Astrocyte of the spinal cord (primary cell): ENCODE measurements around the gene CRYGN.

Experiments
- DNase-seq: peaks from one replicate; pipeline ENCODE4 v3.0.0; 2011; ENCODE audit warnings: low read depth, low spot score
- H3K4me3 ChIP-seq: 2 replicates; pipeline ENCODE4 v1.5.1; 2011; ENCODE audit warnings: low read depth, mild to moderate bottlenecking, low read length, moderate library complexity
- in situ Hi-C: cut with HindIII; loops from 2 replicates; pipeline ENCODE4 v1.10.0; 2017; ENCODE audit warnings: low sequenced_read_pairs
- TF ChIP-seq, protein P1 (sequence below): IDR thresholded peaks from 2 replicates; pipeline ENCODE4 v1.5.1; 2012; ENCODE audit warnings: low read depth, mild to moderate bottlenecking, low read length, inconsistent platforms

CRYGN gene, protein sequence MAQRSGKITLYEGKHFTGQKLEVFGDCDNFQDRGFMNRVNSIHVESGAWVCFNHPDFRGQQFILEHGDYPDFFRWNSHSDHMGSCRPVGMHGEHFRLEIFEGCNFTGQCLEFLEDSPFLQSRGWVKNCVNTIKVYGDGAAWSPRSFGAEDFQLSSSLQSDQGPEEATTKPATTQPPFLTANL

DNA sequence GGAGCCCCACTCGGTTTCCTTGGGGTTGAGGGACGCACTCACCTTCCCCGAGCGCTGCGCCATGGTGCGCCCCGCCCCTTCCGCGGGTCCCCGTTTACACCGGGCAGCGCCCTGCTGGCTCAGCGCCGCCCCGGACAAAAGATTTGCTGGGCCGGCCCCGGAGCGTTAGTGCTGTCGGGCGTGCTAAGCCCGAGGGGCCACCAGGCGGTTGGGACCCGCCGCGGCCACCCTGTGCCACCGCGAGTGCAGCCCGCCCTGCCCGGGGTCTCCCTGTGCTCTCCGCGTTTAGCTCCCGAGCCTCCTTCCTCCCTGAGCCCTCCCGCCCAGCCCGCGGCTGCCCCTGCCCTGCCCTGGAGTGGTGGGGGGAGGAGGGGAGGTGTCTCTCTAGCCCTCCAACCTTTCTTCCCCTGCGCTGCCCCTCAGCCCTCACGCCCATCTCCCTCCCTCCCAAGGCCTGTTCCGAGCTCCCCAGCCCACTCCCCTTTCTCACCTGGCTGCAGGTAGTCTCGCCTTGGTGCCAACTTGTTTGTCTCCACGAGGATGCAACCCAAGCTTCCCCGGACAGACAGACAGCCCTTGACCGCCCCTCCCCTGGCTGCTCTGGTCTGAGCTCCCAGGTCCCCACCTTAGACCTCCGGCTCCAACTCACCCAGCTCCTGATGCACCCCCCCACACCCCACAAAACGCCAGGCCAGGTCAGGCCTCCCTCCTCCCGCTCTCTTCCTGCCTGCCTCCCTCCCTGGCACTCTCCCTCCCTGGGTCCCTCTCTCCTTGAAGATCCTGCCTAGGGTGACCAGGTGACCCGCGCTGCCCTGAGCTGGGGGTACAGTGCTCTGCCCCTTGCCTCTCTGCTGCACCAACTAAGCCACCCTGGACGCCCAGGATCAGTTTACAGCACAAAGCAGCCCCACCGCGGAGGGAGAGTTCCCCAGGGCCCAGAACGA is at the start of gene CRYGN:
Gene CRYGN, minus strand, starts transcription at position 287 of the 944 bp plus-strand sequence. Its CDS starts 224 bp downstream, at position 63.
- in situ Hi-C loops = no loop called here
- H3K4me3 ChIP-seq = peak within 1 kb of the TSS; percentile 23
- TF ChIP-seq, protein P1, sequence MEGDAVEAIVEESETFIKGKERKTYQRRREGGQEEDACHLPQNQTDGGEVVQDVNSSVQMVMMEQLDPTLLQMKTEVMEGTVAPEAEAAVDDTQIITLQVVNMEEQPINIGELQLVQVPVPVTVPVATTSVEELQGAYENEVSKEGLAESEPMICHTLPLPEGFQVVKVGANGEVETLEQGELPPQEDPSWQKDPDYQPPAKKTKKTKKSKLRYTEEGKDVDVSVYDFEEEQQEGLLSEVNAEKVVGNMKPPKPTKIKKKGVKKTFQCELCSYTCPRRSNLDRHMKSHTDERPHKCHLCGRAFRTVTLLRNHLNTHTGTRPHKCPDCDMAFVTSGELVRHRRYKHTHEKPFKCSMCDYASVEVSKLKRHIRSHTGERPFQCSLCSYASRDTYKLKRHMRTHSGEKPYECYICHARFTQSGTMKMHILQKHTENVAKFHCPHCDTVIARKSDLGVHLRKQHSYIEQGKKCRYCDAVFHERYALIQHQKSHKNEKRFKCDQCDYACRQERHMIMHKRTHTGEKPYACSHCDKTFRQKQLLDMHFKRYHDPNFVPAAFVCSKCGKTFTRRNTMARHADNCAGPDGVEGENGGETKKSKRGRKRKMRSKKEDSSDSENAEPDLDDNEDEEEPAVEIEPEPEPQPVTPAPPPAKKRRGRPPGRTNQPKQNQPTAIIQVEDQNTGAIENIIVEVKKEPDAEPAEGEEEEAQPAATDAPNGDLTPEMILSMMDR = no peak
- DNase-seq = no peak

DNA sequence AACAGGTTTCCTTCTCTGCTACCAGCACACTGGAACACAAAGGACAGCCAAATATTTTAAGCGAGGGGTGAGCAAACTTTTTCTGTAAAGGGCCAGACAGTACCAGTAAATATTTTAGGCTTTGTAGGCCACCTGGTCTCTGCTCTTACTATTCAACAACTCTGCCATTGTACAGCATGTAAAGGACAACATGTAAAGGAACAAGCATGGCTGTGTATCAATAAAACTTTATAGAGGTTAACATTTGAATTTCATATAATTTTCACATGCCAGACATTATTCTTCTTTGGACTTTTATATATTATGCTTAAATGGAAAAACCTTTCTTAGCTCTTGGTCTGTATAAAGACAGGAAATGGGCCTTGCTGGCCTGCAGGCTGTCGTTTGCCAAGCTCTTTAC is 49.6 kb upstream of the CRYGN start:
- in situ Hi-C loops = no loop called here
- DNase-seq = no peak
- no peak overlapping the region for H3K4me3 ChIP-seq
- TF ChIP-seq, protein P1 = no peak

DNA sequence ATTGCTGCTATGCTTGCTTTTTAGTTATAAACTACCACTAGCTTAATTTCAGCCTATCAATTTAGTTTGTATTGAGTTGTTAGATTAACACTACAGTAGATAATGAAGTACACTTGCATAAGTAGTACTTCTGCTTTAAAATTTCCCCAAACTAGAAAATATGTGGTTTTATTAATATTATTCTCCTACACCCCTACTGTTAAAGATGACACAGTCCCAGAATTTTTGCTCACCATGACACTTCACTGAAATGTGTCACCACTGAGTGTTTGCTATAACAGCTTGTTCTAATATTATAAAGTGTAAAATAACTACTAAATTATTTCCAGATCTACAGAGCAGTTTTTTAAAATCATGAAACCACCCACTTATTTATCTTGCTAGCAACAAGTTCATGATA is 48.2 kb upstream of the CRYGN start:
- TF ChIP-seq, protein P1 = no peak
- in situ Hi-C loops = no loop called here
- DNase-seq = no peak
- no peak overlapping the region for H3K4me3 ChIP-seq

GRCh38 chr7:151487228-151487627 is 47.3 kb upstream of the CRYGN start:
- TF ChIP-seq, protein P1 = no peak
- in situ Hi-C loops = no loop called here
- DNase-seq = no peak
- no peak overlapping the region for H3K4me3 ChIP-seq

DNA sequence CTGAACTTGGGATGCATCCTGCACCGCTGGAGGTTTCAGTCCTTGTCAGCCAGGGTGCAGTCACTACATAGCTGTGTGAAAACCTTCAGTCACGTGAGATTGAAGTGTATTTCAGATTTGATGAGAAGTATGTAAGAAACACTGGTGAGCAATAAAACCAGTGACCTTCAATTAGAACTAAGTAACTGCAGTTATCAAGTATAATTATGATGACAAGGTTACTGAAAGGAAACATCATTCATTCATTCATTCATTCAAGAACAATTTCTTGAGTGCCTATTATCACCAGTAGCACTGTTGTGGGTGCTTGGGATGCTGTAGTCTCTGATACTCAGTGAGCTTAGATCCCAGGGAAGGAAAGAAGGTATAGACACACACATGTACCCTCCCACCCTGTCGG is 46.1 kb upstream of the CRYGN start:
- TF ChIP-seq, protein P1 = no peak
- no peak overlapping the region for H3K4me3 ChIP-seq
- in situ Hi-C loops = no loop called here
- no peak for DNase-seq

DNA sequence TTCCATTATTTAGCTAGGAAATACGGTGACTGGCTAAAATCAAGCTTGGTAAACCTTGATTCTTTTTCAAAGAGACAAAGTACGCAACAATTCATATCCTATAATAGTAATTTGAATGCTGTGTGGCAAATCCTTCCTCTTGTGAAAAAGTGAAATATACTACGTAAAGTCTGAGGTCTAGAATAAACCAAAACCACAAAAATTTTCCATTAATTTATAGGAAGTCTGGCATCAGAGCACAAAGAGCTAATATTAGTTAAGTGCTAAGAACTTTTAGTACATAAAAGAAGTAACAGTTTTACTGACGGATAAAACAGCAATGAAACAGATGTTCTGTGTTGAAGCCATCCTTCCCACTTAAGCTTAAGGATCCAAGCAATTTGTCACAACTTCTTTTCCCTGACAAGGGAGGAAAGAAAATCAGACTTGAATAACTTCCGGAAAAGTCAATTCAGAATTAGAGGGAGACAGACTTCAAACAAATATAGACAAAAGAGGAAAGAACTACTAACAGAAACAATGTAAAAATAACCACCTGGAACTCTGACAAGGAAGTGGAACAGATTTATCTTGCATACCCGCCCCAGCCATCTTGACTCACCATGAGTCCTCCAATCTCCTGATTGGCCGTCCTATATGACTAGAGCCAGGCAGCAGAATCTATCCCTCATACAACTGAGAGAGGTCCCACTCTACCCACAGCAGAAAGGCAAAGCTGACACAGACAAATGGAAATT is 45.2 kb upstream of the CRYGN start:
- H3K4me3 ChIP-seq = no peak overlapping the region
- DNase-seq = peak; percentile 80
- TF ChIP-seq, protein P1 = no peak
- in situ Hi-C loops = no loop called here
